Mammary epithelial cell (primary cell): ENCODE data around the gene YWHAB.

Source experiments
- EZH2 ChIP-seq: IDR thresholded peaks from 2 replicates; pipeline ENCODE4 v1.6.1; 2012; ENCODE audit warnings: low read length, inconsistent platforms, borderline replicate concordance
- TF ChIP-seq, protein P1 (sequence below), 2 donors: IDR thresholded peaks in 1 of 2; conservative IDR thresholded peaks in 1 of 2; 2 replicates each; pipeline ENCODE4 v1.5.1; 2011 to 2012; ENCODE audit warnings: inconsistent platforms in 2 of 2, low read length in 2 of 2, mild to moderate bottlenecking in 2 of 2, control low read depth in 1 of 2, low read depth in 1 of 2; ENCODE audit not compliant: insufficient read depth in 1 of 2; ENCODE audit errors: extremely low read depth in 1 of 2

DNA sequence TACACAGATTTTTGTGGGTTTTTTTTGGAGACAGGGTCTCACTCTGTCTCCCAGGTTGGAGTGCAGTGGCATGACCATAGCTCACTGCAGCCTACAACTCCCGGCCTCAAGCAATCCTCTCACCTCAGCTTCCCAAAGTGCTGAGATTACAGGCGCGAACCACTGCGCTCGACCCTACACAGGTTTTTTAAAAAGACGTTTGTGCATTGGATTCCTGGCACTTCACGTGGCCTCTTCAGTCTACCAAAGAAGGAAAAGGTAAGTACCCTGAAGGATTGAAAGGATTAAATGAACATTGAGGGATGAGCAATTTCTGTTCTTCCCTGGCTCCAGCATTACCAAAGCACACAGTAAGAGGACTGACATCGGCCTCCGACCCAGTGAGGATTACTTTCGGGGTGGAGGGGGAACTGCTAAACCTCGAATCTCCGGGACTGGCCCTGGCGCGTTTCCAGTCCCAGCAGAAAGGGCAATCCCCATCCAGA is 556 bp upstream of the YWHAB start:
- TF ChIP-seq, protein P1, sequence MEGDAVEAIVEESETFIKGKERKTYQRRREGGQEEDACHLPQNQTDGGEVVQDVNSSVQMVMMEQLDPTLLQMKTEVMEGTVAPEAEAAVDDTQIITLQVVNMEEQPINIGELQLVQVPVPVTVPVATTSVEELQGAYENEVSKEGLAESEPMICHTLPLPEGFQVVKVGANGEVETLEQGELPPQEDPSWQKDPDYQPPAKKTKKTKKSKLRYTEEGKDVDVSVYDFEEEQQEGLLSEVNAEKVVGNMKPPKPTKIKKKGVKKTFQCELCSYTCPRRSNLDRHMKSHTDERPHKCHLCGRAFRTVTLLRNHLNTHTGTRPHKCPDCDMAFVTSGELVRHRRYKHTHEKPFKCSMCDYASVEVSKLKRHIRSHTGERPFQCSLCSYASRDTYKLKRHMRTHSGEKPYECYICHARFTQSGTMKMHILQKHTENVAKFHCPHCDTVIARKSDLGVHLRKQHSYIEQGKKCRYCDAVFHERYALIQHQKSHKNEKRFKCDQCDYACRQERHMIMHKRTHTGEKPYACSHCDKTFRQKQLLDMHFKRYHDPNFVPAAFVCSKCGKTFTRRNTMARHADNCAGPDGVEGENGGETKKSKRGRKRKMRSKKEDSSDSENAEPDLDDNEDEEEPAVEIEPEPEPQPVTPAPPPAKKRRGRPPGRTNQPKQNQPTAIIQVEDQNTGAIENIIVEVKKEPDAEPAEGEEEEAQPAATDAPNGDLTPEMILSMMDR (conservative IDR thresholded peaks at IDR 0.05 in 1 of 2, IDR thresholded peaks at IDR 0.05 in 1 of 2; ENCODE audit: extremely low read depth in 1 of 2, insufficient read depth in 1 of 2, low read depth in 1 of 2, low read length in 2 of 2) = no peak
- TF ChIP-seq EZH2 = no peak
